Measurements from ENCODE around the gene FUT4.
"Not testable (repeated sequence)": the region's sequence is repeated elsewhere in the genome, so short reads cannot be mapped to it uniquely, and the experiment has no call there.

FUT4 gene

DNA sequence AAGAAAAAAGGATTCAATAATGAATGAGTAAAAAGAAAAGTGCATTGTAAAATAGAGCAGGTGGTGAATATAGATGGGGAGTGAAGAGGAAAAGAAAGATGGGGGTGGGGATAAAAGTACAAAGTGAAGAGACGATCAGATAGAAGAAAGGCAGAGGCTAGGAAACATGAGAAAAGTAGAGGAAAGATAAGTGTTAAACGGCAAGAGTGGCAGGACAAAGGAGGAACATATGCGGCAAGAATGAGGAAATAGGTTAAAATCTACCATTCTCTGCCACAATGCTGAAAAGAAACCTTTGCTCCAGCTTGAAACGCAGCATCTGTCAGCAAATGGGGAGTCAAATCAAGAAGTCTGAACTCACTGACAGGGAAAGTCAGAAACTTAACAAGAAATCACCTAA, 6.8 kb downstream of the FUT4 start:
- DNase-seq (ENCODE audit: low read depth, low spot score): no peak
- TF ChIP-seq, protein P1, sequence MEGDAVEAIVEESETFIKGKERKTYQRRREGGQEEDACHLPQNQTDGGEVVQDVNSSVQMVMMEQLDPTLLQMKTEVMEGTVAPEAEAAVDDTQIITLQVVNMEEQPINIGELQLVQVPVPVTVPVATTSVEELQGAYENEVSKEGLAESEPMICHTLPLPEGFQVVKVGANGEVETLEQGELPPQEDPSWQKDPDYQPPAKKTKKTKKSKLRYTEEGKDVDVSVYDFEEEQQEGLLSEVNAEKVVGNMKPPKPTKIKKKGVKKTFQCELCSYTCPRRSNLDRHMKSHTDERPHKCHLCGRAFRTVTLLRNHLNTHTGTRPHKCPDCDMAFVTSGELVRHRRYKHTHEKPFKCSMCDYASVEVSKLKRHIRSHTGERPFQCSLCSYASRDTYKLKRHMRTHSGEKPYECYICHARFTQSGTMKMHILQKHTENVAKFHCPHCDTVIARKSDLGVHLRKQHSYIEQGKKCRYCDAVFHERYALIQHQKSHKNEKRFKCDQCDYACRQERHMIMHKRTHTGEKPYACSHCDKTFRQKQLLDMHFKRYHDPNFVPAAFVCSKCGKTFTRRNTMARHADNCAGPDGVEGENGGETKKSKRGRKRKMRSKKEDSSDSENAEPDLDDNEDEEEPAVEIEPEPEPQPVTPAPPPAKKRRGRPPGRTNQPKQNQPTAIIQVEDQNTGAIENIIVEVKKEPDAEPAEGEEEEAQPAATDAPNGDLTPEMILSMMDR (IDR thresholded peaks at IDR 0.05; ENCODE audit: insufficient read depth, low read length, missing control alignments): no peak
- ChIA-PET CTCF (interaction anchor here (0.8 to 1.3 kb wide), 2 partner anchors 12 to 29 kb away, joined by 3 read pairs; no protein-coding TSS in a partner anchor), POLR2A (no interaction called here)
- no peak overlapping the region for H3K4me3 ChIP-seq (ENCODE audit: low read depth, low read length)

DNA sequence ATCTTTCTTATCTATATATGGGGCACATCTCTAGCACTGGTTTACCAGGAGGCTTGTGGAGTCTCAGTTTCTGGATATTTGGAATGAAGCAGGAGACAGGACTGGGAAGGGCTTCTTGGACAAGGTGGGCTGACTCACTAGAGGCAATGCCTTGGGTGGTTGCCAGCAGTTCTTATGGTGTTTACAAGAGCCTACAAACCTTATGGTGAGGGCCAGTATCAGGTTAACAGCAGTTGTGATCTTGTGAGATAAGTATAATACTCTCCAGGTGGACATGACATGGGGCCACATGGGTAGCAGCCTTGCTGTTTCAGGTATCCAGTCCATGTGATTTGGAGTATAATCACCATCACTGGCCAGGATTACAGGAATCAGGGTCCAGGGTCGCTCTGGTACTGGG, 10.2 kb downstream of the FUT4 start:
- CTCF ChIA-PET: interaction anchor here (1.2 to 2.5 kb wide), 2 partner anchors 30 to 49 kb away, joined by 3 to 14 read pairs; no protein-coding TSS in a partner anchor
- TF ChIP-seq, protein P1 (IDR thresholded peaks at IDR 0.05; ENCODE audit: insufficient read depth, low read length, missing control alignments): no peak
- no peak overlapping the region for H3K4me3 ChIP-seq (ENCODE audit: low read depth, low read length)
- POLR2A ChIA-PET: no interaction called here
- DNase-seq (ENCODE audit: low read depth, low spot score): no peak

GRCh38 chr11:94555752-94556329, 12.1 kb downstream of the FUT4 start:
- CTCF ChIA-PET: interaction anchor here (1.0 to 2.5 kb wide), 6 partner anchors 9 to 371 kb away, joined by 3 to 14 read pairs (median 4); partner anchors contain the start of gene FUT4
- DNase-seq (ENCODE audit: low read depth, low spot score); POLR2A ChIA-PET; H3K4me3 ChIP-seq (ENCODE audit: low read depth, low read length): not testable (repeated sequence)

DNA sequence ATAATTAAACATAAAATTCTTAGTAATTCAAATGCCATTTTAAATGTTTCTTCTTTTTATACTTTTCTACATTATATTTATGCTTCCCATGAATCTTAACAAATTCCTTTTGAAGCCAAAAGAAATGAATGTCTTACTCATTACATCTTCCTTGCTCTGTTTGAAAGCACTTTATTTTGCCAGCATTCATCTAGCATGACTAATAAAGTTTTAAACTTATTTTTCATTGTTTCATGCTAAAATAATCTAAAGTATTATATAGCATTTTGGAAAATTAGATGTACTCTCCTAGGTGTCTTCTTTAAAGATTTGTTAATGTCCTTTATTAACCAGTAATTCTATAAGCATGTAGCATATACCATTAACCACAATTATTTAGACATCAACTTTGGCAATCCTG, 13.7 kb downstream of the FUT4 start:
- TF ChIP-seq, protein P1 (IDR thresholded peaks at IDR 0.05; ENCODE audit: insufficient read depth, low read length, missing control alignments): no peak
- no peak overlapping the region for H3K4me3 ChIP-seq (ENCODE audit: low read depth, low read length)
- ChIA-PET CTCF (interaction anchor here (1.2 to 2.6 kb wide), 2 partner anchors 10 to 38 kb away, joined by 4 to 6 read pairs; no protein-coding TSS in a partner anchor), POLR2A (no interaction called here)
- DNase-seq (ENCODE audit: low read depth, low spot score): no peak

DNA sequence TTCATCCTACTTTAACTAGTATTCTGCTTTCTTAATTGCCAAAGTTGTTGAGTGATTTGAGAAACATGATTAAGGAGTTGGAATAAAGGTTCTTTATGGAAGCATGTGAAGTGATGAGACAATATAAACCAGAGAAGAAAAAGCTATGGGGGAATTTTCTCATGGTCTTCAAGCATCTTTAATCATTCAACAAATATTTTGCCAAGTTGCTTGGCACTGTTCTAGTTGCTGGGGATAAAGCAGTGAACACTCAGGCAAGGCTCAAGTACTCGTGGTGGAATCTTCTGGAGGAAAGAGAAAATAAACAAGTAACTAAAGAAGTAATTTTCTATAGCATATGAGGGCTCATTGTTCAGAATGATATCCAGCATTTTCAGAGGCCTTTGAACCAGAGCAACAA, 14.3 kb downstream of the FUT4 start:
- DNase-seq (ENCODE audit: low read depth, low spot score): no peak
- TF ChIP-seq, protein P1 (IDR thresholded peaks at IDR 0.05; ENCODE audit: insufficient read depth, low read length, missing control alignments): no peak
- ChIA-PET CTCF (interaction anchor here (2.6 kb wide), 1 partner anchor 10 kb away, joined by 6 read pairs; no protein-coding TSS in a partner anchor), POLR2A (no interaction called here)
- H3K4me3 ChIP-seq (ENCODE audit: low read depth, low read length): no peak overlapping the region

DNA sequence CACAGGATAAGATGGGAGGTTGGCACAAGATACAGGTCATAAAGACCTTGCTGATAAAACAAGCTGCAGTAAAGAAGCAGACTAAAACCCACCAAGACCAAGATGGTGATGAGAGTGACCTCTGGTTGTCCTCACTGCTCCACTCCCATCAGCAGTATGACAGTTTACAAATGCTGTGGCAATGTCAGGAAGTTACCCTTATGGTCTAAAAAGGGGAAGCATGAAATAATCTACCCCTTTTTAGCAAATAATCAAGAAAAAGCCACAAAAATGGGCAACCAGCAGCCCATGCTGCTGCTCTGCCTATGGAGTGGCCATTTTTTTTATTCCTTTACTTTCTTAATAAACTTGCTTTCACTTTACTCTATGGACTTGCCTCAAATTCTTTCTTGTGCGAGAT, 14.7 kb downstream of the FUT4 start:
- TF ChIP-seq, protein P1 (IDR thresholded peaks at IDR 0.05; ENCODE audit: insufficient read depth, low read length, missing control alignments): no peak
- no peak for DNase-seq (ENCODE audit: low read depth, low spot score)
- CTCF ChIA-PET: interaction anchor here (1.3 to 2.6 kb wide), 4 partner anchors 11 to 40 kb away, joined by 4 to 13 read pairs (median 6); no protein-coding TSS in a partner anchor
- no peak overlapping the region for H3K4me3 ChIP-seq (ENCODE audit: low read depth, low read length)
- POLR2A ChIA-PET: no interaction called here

GRCh38 chr11:94558932-94559331, 15.2 kb downstream of the FUT4 start:
- no peak for DNase-seq (ENCODE audit: low read depth, low spot score)
- ChIA-PET POLR2A (no interaction called here), CTCF (interaction anchor here (0.9 to 2.6 kb wide), 5 partner anchors 11 to 43 kb away, joined by 3 to 13 read pairs (median 5); no protein-coding TSS in a partner anchor)
- no peak overlapping the region for H3K4me3 ChIP-seq (ENCODE audit: low read depth, low read length)
- TF ChIP-seq, protein P1 (IDR thresholded peaks at IDR 0.05; ENCODE audit: insufficient read depth, low read length, missing control alignments): no peak
